Measurements from ENCODE around the gene TRIM72. TPM values are rescaled to one million over a fixed set of nuclear protein-coding genes. Genes with fewer than 3 reads are reported as not detected.
A peak's percentile ranks its signal among the peaks of the same experiment; 100 is the strongest.

Gene TRIM72
- total RNA-seq, 1 experiment from 2014 or later, result not detected

DNA sequence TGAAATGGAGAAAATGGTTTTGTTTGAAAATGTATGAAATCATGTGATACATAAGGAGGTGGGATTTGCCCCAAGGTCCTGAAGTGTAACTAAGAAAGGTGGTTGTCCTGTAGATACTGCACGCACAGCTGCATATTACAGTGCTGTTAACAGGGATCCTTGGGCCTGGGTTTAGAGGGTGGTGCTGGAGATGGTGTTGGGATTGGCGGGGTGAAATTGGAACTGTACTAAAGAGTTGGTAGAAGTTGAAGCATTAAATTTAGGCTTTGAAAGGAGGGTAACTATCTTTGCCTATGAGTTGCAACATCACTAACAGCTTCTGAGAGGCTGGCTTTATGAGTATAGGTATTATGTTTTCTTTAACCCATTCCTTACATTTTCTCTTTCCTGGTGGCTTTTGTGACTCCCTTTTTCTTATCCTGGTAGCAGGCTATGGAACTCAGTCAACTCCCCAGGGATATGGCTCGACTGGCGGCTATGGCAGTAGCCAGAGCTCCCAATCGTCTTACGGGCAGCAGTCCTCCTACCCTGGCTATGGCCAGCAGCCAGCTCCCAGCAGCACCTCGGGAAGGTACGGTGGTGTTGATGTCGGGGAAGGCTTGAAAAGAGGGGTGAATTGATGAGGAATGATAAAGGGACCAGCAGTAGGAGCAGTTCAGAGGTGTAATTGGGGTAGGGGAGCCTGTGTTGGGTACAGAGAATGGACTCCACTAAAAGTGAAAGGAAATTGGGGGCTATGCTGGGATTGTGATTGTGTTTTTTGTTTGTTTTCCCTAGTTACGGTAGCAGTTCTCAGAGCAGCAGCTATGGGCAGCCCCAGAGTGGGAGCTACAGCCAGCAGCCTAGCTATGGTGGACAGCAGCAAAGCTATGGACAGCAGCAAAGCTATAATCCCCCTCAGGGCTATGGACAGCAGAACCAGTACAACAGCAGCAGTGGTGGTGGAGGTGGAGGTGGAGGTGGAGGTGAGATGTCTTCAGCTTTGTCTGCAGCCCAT, 30.2 kb upstream of the TRIM72 start:
- H3F3A ChIP-seq (ENCODE audit: low read length, unreplicated experiment), result no peaks in the 10 kb centered on the region
- peak overlapping the region; percentile 93; the same call in 1 of the 2 replicates for H3K4me2 ChIP-seq (ENCODE audit: low read length)
- intact Hi-C loops (cut with micrococcal nuclease), result no loop called here
- H3K4me3 ChIP-seq (ENCODE audit: low read length), result peak overlapping the region; percentile 98; the same call in 1 of the 2 replicates
- no peaks in the 10 kb centered on the region for H3K27me3 ChIP-seq (ENCODE audit: low read length)
- POLR2A ChIA-PET (ENCODE audit: unreplicated experiment), result interaction anchor here (0.5 kb wide), 1 partner anchor 83 kb away, joined by 3 read pairs; no protein-coding TSS in a partner anchor
- peaks cover 72% of the 10 kb centered on the region for H3K36me3 ChIP-seq (ENCODE audit: low read depth, low read length)
- peaks cover 10% of the 10 kb centered on the region; the same call in 1 of the 2 replicates for H3K4me1 ChIP-seq (ENCODE audit: insufficient read depth, low read length)
- TF ChIP-seq, protein P1, sequence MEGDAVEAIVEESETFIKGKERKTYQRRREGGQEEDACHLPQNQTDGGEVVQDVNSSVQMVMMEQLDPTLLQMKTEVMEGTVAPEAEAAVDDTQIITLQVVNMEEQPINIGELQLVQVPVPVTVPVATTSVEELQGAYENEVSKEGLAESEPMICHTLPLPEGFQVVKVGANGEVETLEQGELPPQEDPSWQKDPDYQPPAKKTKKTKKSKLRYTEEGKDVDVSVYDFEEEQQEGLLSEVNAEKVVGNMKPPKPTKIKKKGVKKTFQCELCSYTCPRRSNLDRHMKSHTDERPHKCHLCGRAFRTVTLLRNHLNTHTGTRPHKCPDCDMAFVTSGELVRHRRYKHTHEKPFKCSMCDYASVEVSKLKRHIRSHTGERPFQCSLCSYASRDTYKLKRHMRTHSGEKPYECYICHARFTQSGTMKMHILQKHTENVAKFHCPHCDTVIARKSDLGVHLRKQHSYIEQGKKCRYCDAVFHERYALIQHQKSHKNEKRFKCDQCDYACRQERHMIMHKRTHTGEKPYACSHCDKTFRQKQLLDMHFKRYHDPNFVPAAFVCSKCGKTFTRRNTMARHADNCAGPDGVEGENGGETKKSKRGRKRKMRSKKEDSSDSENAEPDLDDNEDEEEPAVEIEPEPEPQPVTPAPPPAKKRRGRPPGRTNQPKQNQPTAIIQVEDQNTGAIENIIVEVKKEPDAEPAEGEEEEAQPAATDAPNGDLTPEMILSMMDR (conservative IDR thresholded peaks at IDR 0.05; ENCODE audit: low read depth, low read length), result no peak
- TF ChIP-seq EZH2 (IDR thresholded peaks at IDR 0.05; ENCODE audit: low read length, unreplicated experiment) (no peak), EZH2phosphoT487 (IDR thresholded peaks at IDR 0.05; ENCODE audit: borderline replicate concordance, low read length) (no peak)
- H4K20me1 ChIP-seq (ENCODE audit: low read length), result peaks cover 79% of the 10 kb centered on the region
- no peaks in the 10 kb centered on the region for H3K9me2 ChIP-seq (replicated peaks; ENCODE audit: low read length)
- H3K79me2 ChIP-seq (ENCODE audit: low read length), result peaks cover 84% of the 10 kb centered on the region
- H3K9me3 ChIP-seq (ENCODE audit: low read length), result no peaks in the 10 kb centered on the region
- no peak overlapping the region for H3K27ac ChIP-seq (ENCODE audit: low read length)
- no peak for ATAC-seq
- no peak overlapping the region for H3K9ac ChIP-seq (ENCODE audit: low read length)
- TSS peak; percentile 2 for BruUV-seq (replicated peaks)
- CTCF ChIA-PET, result interaction anchor here (0.6 kb wide), 1 partner anchor 18 kb away, joined by 4 read pairs; no protein-coding TSS in a partner anchor
- DNase-seq, result no peak
- H2AFZ ChIP-seq (ENCODE audit: low read length), result no peak overlapping the region

DNA sequence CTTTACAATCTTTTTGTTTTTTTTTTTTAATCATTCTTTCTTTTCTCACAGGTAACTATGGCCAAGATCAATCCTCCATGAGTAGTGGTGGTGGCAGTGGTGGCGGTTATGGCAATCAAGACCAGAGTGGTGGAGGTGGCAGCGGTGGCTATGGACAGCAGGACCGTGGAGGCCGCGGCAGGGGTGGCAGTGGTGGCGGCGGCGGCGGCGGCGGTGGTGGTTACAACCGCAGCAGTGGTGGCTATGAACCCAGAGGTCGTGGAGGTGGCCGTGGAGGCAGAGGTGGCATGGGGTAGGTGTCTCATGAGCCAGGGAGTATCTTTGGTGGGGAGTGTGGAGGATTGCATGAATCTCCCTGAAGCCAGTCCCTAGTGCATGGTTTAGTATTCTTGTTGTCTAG, 29.0 kb upstream of the TRIM72 start:
- no peak overlapping the region for H2AFZ ChIP-seq (ENCODE audit: low read length)

More for the DNA sequence above, 29.0 kb upstream of the TRIM72 start:
- POLR2A ChIA-PET (ENCODE audit: unreplicated experiment), result no interaction called here
- Histone ChIP-seq H3K9me3 (ENCODE audit: low read length) (no peaks in the 10 kb centered on the region), H3K36me3 (ENCODE audit: low read depth, low read length) (peaks cover 83% of the 10 kb centered on the region), H3K79me2 (ENCODE audit: low read length) (peaks cover 77% of the 10 kb centered on the region), H3K27ac (ENCODE audit: low read length) (no peak overlapping the region), H3F3A (ENCODE audit: low read length, unreplicated experiment) (no peaks in the 10 kb centered on the region), H4K20me1 (ENCODE audit: low read length) (peaks cover 91% of the 10 kb centered on the region), H3K9ac (ENCODE audit: low read length) (no peak overlapping the region), H3K4me2 (ENCODE audit: low read length) (no peak overlapping the region), H3K27me3 (ENCODE audit: low read length) (no peaks in the 10 kb centered on the region), H3K4me3 (ENCODE audit: low read length) (no peak overlapping the region), H3K4me1 (ENCODE audit: insufficient read depth, low read length) (0 out of 2 replicates have a peak, but pooled peaks cover 6% of the 10 kb centered on the region), H3K9me2 (replicated peaks; ENCODE audit: low read length) (no peaks in the 10 kb centered on the region)
- ATAC-seq (no peak), DNase-seq (no peak)
- TF ChIP-seq EZH2phosphoT487 (IDR thresholded peaks at IDR 0.05; ENCODE audit: borderline replicate concordance, low read length), result no peak
- TF ChIP-seq, protein P1 (conservative IDR thresholded peaks at IDR 0.05; ENCODE audit: low read depth, low read length), result no peak
- TF ChIP-seq EZH2 (IDR thresholded peaks at IDR 0.05; ENCODE audit: low read length, unreplicated experiment), result no peak
- intact Hi-C loops (cut with micrococcal nuclease), result no loop called here
- BruUV-seq (replicated peaks), result no TSS peak
- CTCF ChIA-PET, result no interaction called here

Data from PC-3 (cell line).